KMS-11 (cell line): ENCODE measurements around the gene MARCHF10.

Source experiments
- H2AFZ ChIP-seq: fragments of 200-600 bp; sonication (generic); 2 replicates; pipeline ENCODE4 v1.6.1; 2016; ENCODE audit warnings: antibody characterized with exemption, mixed run types, low read depth
- H3K27ac ChIP-seq: fragments of 200-600 bp; sonication (generic); 2 replicates; pipeline ENCODE4 v1.6.1; 2016; ENCODE audit warnings: mild to moderate bottlenecking, mixed run types
- H3K27me3 ChIP-seq: fragments of 200-600 bp; sonication (generic); 2 replicates; pipeline ENCODE4 v1.6.1; 2017; ENCODE audit warnings: mild to moderate bottlenecking, low read depth, mixed run types, moderate library complexity; ENCODE audit not compliant: insufficient read depth
- H3K36me3 ChIP-seq: fragments of 200-600 bp; sonication (generic); 2 replicates; pipeline ENCODE4 v1.6.1; 2017; ENCODE audit warnings: mild to moderate bottlenecking, mixed run types; ENCODE audit not compliant: insufficient read depth
- H3K4me1 ChIP-seq: fragments of 200-600 bp; sonication (generic); 2 replicates; pipeline ENCODE4 v1.6.1; 2016; ENCODE audit warnings: mild to moderate bottlenecking, low read depth, mixed run types; ENCODE audit not compliant: poor library complexity, severe bottlenecking
- H3K4me2 ChIP-seq: fragments of 200-600 bp; sonication (generic); 2 replicates; pipeline ENCODE4 v1.7.0; 2016; ENCODE audit warnings: mild to moderate bottlenecking, mixed run types
- H3K4me3 ChIP-seq: fragments of 200-600 bp; sonication (generic); IDR thresholded peaks from 2 replicates; pipeline ENCODE4 v1.6.1; 2017; ENCODE audit warnings: low read depth, low read length, mixed read lengths; ENCODE audit not compliant: insufficient read depth
- H3K79me2 ChIP-seq: fragments of 200-600 bp; sonication (generic); 2 replicates; pipeline ENCODE4 v1.6.1; 2016; ENCODE audit warnings: low read depth, mixed run types; ENCODE audit not compliant: insufficient read depth
- H3K9ac ChIP-seq: fragments of 200-600 bp; sonication (generic); 2 replicates; pipeline ENCODE4 v1.6.1; 2016; ENCODE audit warnings: mild to moderate bottlenecking, mixed run types
- H4K20me1 ChIP-seq: fragments of 200-600 bp; sonication (generic); 2 replicates; pipeline ENCODE4 v1.6.1; 2016; ENCODE audit warnings: mild to moderate bottlenecking, mixed run types; ENCODE audit not compliant: insufficient read depth
- TF ChIP-seq, protein P1 (sequence below): fragments of 200-600 bp; sonication (generic); conservative IDR thresholded peaks from 2 replicates; pipeline ENCODE4 v1.6.1; 2017; ENCODE audit warnings: low read depth, mild to moderate bottlenecking, antibody characterized with exemption, low read length, moderate library complexity, mixed read lengths

Gene MARCHF10

DNA sequence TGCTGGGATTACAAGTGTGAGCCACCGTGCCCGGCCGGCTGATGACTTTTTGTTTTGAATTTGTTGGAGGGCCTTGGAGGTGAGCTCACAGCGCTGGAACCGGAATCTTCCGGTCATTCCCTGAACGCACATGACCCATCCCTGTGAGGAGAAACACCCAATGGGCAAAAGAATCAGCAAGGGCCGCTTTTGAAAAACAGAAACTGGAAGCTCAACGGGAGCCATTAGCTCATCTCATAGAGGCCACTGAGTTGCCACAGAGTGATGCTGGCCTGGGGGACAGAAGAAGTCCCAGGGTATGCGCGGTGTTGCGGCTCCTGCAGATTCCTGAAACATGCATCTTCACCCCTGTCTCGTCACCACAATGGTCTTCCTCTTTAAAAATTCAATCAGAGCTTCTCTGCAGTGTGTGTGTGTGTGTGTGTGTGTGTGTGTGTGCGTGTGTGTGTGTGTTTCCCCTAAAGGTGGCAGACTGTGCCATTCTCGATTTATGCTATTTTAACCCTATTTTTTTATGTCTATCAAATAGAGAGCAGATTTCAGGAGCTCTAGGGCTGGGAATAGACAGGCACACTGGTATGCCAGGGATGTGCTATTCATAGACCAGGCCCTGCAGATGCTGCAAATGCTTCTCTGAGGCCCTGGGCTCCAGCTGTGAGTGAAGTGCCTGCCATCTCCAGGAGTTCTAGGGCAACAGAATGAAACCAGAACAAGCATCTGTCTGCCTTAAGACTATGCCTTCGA, 68.3 kb downstream of the MARCHF10 start:
- no peaks in the 10 kb centered on the region for H4K20me1 ChIP-seq
- H3K9ac ChIP-seq = no peak overlapping the region
- no peak overlapping the region for H3K27ac ChIP-seq
- no peak overlapping the region for H2AFZ ChIP-seq
- H3K4me1 ChIP-seq = no peaks in the 10 kb centered on the region
- H3K4me3 ChIP-seq = no peak overlapping the region
- no peaks in the 10 kb centered on the region for H3K27me3 ChIP-seq
- H3K4me2 ChIP-seq = no peak overlapping the region
- H3K36me3 ChIP-seq = no peaks in the 10 kb centered on the region
- H3K79me2 ChIP-seq = no peaks in the 10 kb centered on the region
- TF ChIP-seq, protein P1, sequence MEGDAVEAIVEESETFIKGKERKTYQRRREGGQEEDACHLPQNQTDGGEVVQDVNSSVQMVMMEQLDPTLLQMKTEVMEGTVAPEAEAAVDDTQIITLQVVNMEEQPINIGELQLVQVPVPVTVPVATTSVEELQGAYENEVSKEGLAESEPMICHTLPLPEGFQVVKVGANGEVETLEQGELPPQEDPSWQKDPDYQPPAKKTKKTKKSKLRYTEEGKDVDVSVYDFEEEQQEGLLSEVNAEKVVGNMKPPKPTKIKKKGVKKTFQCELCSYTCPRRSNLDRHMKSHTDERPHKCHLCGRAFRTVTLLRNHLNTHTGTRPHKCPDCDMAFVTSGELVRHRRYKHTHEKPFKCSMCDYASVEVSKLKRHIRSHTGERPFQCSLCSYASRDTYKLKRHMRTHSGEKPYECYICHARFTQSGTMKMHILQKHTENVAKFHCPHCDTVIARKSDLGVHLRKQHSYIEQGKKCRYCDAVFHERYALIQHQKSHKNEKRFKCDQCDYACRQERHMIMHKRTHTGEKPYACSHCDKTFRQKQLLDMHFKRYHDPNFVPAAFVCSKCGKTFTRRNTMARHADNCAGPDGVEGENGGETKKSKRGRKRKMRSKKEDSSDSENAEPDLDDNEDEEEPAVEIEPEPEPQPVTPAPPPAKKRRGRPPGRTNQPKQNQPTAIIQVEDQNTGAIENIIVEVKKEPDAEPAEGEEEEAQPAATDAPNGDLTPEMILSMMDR = no peak

DNA sequence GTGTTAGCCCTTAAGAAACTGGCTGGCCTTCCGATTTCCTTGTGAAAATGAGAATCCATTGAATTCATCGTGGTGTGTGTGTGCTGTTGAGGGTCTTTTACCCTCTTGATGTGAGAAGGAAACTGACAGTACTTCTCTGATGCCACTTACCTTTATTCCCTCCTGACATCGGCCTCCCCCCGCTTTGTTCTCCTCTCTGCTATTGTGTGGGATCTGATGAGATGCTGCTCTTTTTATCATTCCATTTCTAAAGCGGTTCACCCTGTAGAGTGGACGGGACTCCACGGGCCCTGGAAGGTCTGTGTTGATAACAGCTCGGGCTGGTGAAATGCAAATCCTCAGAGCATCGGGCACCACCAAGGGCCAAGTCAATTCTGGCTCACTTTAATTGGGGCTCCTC, 69.8 kb downstream of the MARCHF10 start:
- Histone ChIP-seq H4K20me1 (no peaks in the 10 kb centered on the region), H3K9ac (no peak overlapping the region), H3K4me2 (no peak overlapping the region), H3K4me1 (no peaks in the 10 kb centered on the region), H3K4me3 (no peak overlapping the region), H3K27me3 (no peaks in the 10 kb centered on the region), H3K27ac (no peak overlapping the region), H3K79me2 (no peaks in the 10 kb centered on the region), H3K36me3 (no peaks in the 10 kb centered on the region), H2AFZ (no peak overlapping the region)
- TF ChIP-seq, protein P1 = no peak

DNA sequence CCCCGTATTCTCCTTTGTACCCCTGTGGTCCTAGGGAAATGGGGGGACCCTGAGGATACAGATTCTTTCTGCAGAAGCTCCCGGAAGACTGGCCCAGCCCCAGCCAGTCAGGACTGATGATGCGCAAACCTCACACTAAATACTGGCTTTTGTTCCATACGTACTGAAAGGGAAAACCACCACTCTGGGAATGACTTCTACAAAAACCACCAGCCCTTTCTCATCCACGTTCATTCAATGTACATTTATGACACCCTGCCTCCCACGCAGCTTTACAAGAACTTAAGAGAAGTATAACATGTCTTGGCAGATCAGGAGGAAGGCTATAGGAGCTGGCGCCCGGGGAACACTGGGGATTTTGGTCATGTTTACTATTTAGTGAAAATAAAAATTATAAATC, 70.6 kb downstream of the MARCHF10 start:
- Histone ChIP-seq H3K36me3 (no peaks in the 10 kb centered on the region), H3K79me2 (no peaks in the 10 kb centered on the region), H3K4me2 (no peak overlapping the region), H3K4me3 (no peak overlapping the region), H3K27me3 (no peaks in the 10 kb centered on the region), H2AFZ (no peak overlapping the region), H3K4me1 (no peaks in the 10 kb centered on the region), H3K9ac (no peak overlapping the region), H4K20me1 (no peaks in the 10 kb centered on the region), H3K27ac (no peak overlapping the region)
- TF ChIP-seq, protein P1 = no peak

DNA sequence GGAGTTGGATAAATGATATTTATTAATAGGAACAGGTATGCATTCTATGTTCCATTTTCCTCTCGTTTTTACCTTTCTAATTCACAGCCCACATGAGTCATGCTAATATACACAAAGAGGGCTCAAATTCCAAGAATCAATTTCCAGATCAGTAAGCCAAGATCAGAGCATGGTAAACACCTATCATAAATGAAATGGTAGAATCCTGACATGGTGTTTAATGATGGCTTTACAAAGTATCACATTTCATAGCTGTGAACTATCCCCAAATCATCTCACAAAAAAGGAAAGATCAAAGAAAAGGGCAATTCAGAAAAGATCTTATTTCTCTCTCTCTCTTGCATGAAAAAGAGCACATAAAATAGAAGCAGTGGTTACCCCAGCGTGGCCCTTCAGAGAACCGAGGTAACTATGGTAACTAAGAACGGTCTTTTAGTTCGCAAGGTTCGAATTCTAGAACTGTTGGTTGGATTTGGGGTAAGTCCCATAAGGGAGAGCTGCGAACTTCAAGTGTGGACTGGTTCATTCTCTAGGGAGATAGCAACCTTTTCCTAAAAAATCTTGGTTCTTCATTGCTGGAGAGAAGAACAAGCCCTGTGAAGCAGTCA, 73.0 kb downstream of the MARCHF10 start:
- H4K20me1 ChIP-seq = no peaks in the 10 kb centered on the region
- no peaks in the 10 kb centered on the region for H3K36me3 ChIP-seq
- no peak overlapping the region for H2AFZ ChIP-seq
- H3K4me1 ChIP-seq = no peaks in the 10 kb centered on the region
- no peak overlapping the region for H3K9ac ChIP-seq
- H3K27ac ChIP-seq = no peak overlapping the region
- H3K27me3 ChIP-seq = no peaks in the 10 kb centered on the region
- TF ChIP-seq, protein P1 = no peak
- H3K4me3 ChIP-seq = no peak overlapping the region
- no peak overlapping the region for H3K4me2 ChIP-seq
- H3K79me2 ChIP-seq = no peaks in the 10 kb centered on the region
